GM21529 (cell line): Measurements from ENCODE around the gene NCOA7.
"Not testable (repeated sequence)": the region's sequence is repeated elsewhere in the genome, so short reads cannot be mapped to it uniquely, and the experiment has no call there.

Source experiments
- ATAC-seq: cut with Tn5 transposase; IDR thresholded peaks from one replicate; pipeline ENCODE4 v1.9.1; 2021; ENCODE audit not compliant: unreplicated experiment

Gene NCOA7

GRCh38 chr6:125913145-125913544 lies 122.4 kb downstream of the NCOA7 start:
- no peak for ATAC-seq

- ATAC-seq, result no peak
These were observed 123.1 kb downstream of the NCOA7 start for GRCh38 chr6:125913864-125914351.

- ATAC-seq, result no peak
These were observed 127.5 kb downstream of the NCOA7 start for GRCh38 chr6:125918230-125918629.

- ATAC-seq, result peak; percentile 97
These were observed 128.2 kb downstream of the NCOA7 start for GRCh38 chr6:125918681-125919566.

- ATAC-seq, result peak; percentile 13
These were observed 128.9 kb downstream of the NCOA7 start for GRCh38 chr6:125919618-125920017.

GRCh38 chr6:125922322-125922860 lies 131.6 kb downstream of the NCOA7 start:
- ATAC-seq, result no peak

- ATAC-seq, result no peak
These were observed 132.7 kb downstream of the NCOA7 start for GRCh38 chr6:125923366-125923877.

- no peak for ATAC-seq
These were observed 133.4 kb downstream of the NCOA7 start for GRCh38 chr6:125924169-125924568.

GRCh38 chr6:125924697-125925358 lies 134.1 kb downstream of the NCOA7 start:
- no peak for ATAC-seq

GRCh38 chr6:125926711-125927110 lies 136.0 kb downstream of the NCOA7 start:
- no peak for ATAC-seq

GRCh38 chr6:125927761-125928160 lies 137.0 kb downstream of the NCOA7 start:
- ATAC-seq, result no peak

GRCh38 chr6:125930765-125931418 lies 140.1 kb downstream of the NCOA7 start:
- no peak for ATAC-seq

GRCh38 chr6:125931733-125932450 lies 141.1 kb downstream of the NCOA7 start:
- ATAC-seq, result peak; percentile 73

GRCh38 chr6:125932451-125932795 lies 141.7 kb downstream of the NCOA7 start:
- ATAC-seq, result no peak

GRCh38 chr6:125935520-125935919 lies 144.8 kb downstream of the NCOA7 start:
- ATAC-seq, result not testable (repeated sequence)

- ATAC-seq, result no peak
These were observed 148.3 kb downstream of the NCOA7 start for GRCh38 chr6:125939026-125939425.

- no peak for ATAC-seq
These were observed 149.0 kb downstream of the NCOA7 start for GRCh38 chr6:125939791-125940190.

- ATAC-seq, result no peak
These were observed 149.7 kb downstream of the NCOA7 start for GRCh38 chr6:125940247-125941041.

GRCh38 chr6:125942672-125943527 lies 152.1 kb downstream of the NCOA7 start:
- ATAC-seq, result no peak
